ENCODE results near the gene ABI1.

- TF ChIP-seq POLR2A (IDR thresholded peaks at IDR 0.05) (no peak), POLR2AphosphoS5 (IDR thresholded peaks at IDR 0.05) (no peak)
Observed at GRCh38 chr10:26727005-26727404, 133.8 kb downstream of the ABI1 start.

All from transverse colon (tissue), 3 donors.